ENCODE measurements around the gene KIAA1671. TPM values are rescaled to one million over a fixed set of nuclear protein-coding genes. Genes with fewer than 3 reads are reported as not detected.

Gene KIAA1671
- total and polyA plus RNA-seq, 4 donors, result 8.7 to 35.9 (median 19.1) TPM

GRCh38 chr22:25035715-25036114, 83.2 kb downstream of the KIAA1671 start:
- WGBS, result over 99% methylated on average over 2 of the region's 2 CpGs
- TF ChIP-seq HNF4G (IDR thresholded peaks at IDR 0.05), result no peak
- no peak for TF ChIP-seq GABPA (IDR thresholded peaks at IDR 0.05 in 1 of 2, conservative IDR thresholded peaks at IDR 0.05 in 1 of 2)
- TF ChIP-seq YY1 (IDR thresholded peaks at IDR 0.05), result no peak
- no peak for TF ChIP-seq MAX (IDR thresholded peaks at IDR 0.05)
- TF ChIP-seq TAF1 (conservative IDR thresholded peaks at IDR 0.05), result no peak
- TF ChIP-seq NR2F2 (IDR thresholded peaks at IDR 0.05), result no peak
- TF ChIP-seq JUND (IDR thresholded peaks at IDR 0.05), result no peak
- no peak for TF ChIP-seq FOXA2 (IDR thresholded peaks at IDR 0.05)
- no peak for TF ChIP-seq RXRA (IDR thresholded peaks at IDR 0.05)
- no peak for TF ChIP-seq CTCF (IDR thresholded peaks at IDR 0.05; ENCODE audit: low read depth, low read length, missing input control)
- no peak for TF ChIP-seq SP1 (IDR thresholded peaks at IDR 0.05)
- TF ChIP-seq FOXA1 (IDR thresholded peaks at IDR 0.05), result no peak
- TF ChIP-seq ZBTB33 (IDR thresholded peaks at IDR 0.05), result no peak
- H3K27ac ChIP-seq (ENCODE audit: low read depth in 1 of 2, low read length in 2 of 2), result no peak overlapping the region
- H3K9me3 ChIP-seq (ENCODE audit: control insufficient read depth in 4 of 4, low read length in 3 of 4), result no peaks in the 10 kb centered on the region
- no peaks in the 10 kb centered on the region for H3K27me3 ChIP-seq (ENCODE audit: control insufficient read depth in 4 of 4, insufficient read depth in 4 of 4, low read length in 3 of 4)
- peaks cover 8 to 21% (median 17%) of the 10 kb centered on the region in 4 donors for H3K4me1 ChIP-seq (ENCODE audit: control insufficient read depth in 4 of 4, insufficient read depth in 4 of 4, low read length in 3 of 4)
- no peak overlapping the region for H3K9ac ChIP-seq (ENCODE audit: low read depth in 1 of 2, low read length in 2 of 2)
- no peak overlapping the region for H3K4me3 ChIP-seq (ENCODE audit: low read depth in 1 of 3, low read length in 3 of 3)
- no peaks in the 10 kb centered on the region for H3K36me3 ChIP-seq (ENCODE audit: control insufficient read depth in 4 of 4, insufficient read depth in 3 of 4, low read depth in 1 of 4, low read length in 3 of 4)
- no peak for DNase-seq (ENCODE audit: low spot score)

- WGBS, result 35% methylated on average over 8 of the region's 8 CpGs
- DNase-seq (ENCODE audit: low spot score), result no peak
- Histone ChIP-seq H3K9ac (ENCODE audit: low read depth in 1 of 2, low read length in 2 of 2) (no peak overlapping the region), H3K4me1 (ENCODE audit: control insufficient read depth in 4 of 4, insufficient read depth in 4 of 4, low read length in 3 of 4) (peaks cover 8 to 21% (median 17%) of the 10 kb centered on the region in 4 donors), H3K36me3 (ENCODE audit: control insufficient read depth in 4 of 4, insufficient read depth in 3 of 4, low read depth in 1 of 4, low read length in 3 of 4) (no peaks in the 10 kb centered on the region), H3K27me3 (ENCODE audit: control insufficient read depth in 4 of 4, insufficient read depth in 4 of 4, low read length in 3 of 4) (no peaks in the 10 kb centered on the region), H3K27ac (ENCODE audit: low read depth in 1 of 2, low read length in 2 of 2) (peak overlapping the region; percentile 25 to 57), H3K4me3 (ENCODE audit: low read depth in 1 of 3, low read length in 3 of 3) (no peak overlapping the region), H3K9me3 (ENCODE audit: control insufficient read depth in 4 of 4, low read length in 3 of 4) (no peaks in the 10 kb centered on the region)
- TF ChIP-seq FOXA1 (IDR thresholded peaks at IDR 0.05), result peak; percentile 37
- no peak for TF ChIP-seq ATF3 (IDR thresholded peaks at IDR 0.05)
- TF ChIP-seq FOXA2 (IDR thresholded peaks at IDR 0.05), result peak; percentile 39
- peak; percentile 71 to 87 for TF ChIP-seq RXRA (IDR thresholded peaks at IDR 0.05)
- peak in 1 of 2 donors; percentile 43 for TF ChIP-seq EGR1 (IDR thresholded peaks at IDR 0.05; ENCODE audit: low read depth in 2 of 2)
- TF ChIP-seq CTCF (IDR thresholded peaks at IDR 0.05; ENCODE audit: low read depth, low read length, missing input control), result no peak
- TF ChIP-seq RAD21 (IDR thresholded peaks at IDR 0.05), result peak; percentile 36 to 61
- TF ChIP-seq JUND (IDR thresholded peaks at IDR 0.05), result peak in 1 of 2 donors; percentile 69
- peak in 1 of 2 donors; percentile 44 for TF ChIP-seq GABPA (IDR thresholded peaks at IDR 0.05 in 1 of 2, conservative IDR thresholded peaks at IDR 0.05 in 1 of 2)
- peak; percentile 47 for TF ChIP-seq YY1 (IDR thresholded peaks at IDR 0.05)
- no peak for TF ChIP-seq TAF1 (conservative IDR thresholded peaks at IDR 0.05)
- peak; percentile 79 for TF ChIP-seq SP1 (IDR thresholded peaks at IDR 0.05)
- TF ChIP-seq MAX (IDR thresholded peaks at IDR 0.05), result peak; percentile 70
- TF ChIP-seq HNF4A (conservative IDR thresholded peaks at IDR 0.05), result peak; percentile 89 to 90
- TF ChIP-seq ZBTB33 (IDR thresholded peaks at IDR 0.05), result peak; percentile 53
- peak; percentile 61 for TF ChIP-seq REST (IDR thresholded peaks at IDR 0.05)
- TF ChIP-seq HNF4G (IDR thresholded peaks at IDR 0.05), result peak; percentile 76
- TF ChIP-seq NR2F2 (IDR thresholded peaks at IDR 0.05), result no peak
Observed at GRCh38 chr22:25038239-25038638, 85.7 kb downstream of the KIAA1671 start.

Data from liver (tissue), 9 donors.